Measurements from ENCODE around the gene DIP2A. TPM values are rescaled to one million over a fixed set of nuclear protein-coding genes. Genes with fewer than 3 reads are reported as not detected.

The DIP2A gene
- total RNA-seq, 1 donor from 2014 or later, result 20.9 TPM

GRCh38 chr21:46478910-46479309, 20.2 kb downstream of the DIP2A start:
- TF ChIP-seq CTCF (conservative IDR thresholded peaks at IDR 0.05; ENCODE audit: low read depth, low read length), result no peak
- H3K4me3 ChIP-seq (ENCODE audit: low read depth, low read length), result no peak overlapping the region
- no peak for DNase-seq (ENCODE audit: low read depth)

- DNase-seq (ENCODE audit: low read depth), result no peak
- H3K4me3 ChIP-seq (ENCODE audit: low read depth, low read length), result no peak overlapping the region
- TF ChIP-seq CTCF (conservative IDR thresholded peaks at IDR 0.05; ENCODE audit: low read depth, low read length), result no peak
These were observed 21.8 kb downstream of the DIP2A start for GRCh38 chr21:46480466-46480865.

GRCh38 chr21:46482225-46482845, 23.6 kb downstream of the DIP2A start:
- DNase-seq (ENCODE audit: low read depth), result no peak
- no peak overlapping the region for H3K4me3 ChIP-seq (ENCODE audit: low read depth, low read length)
- TF ChIP-seq CTCF (conservative IDR thresholded peaks at IDR 0.05; ENCODE audit: low read depth, low read length), result no peak

GRCh38 chr21:46482846-46483231, 24.1 kb downstream of the DIP2A start:
- H3K4me3 ChIP-seq (ENCODE audit: low read depth, low read length), result no peak overlapping the region
- no peak for TF ChIP-seq CTCF (conservative IDR thresholded peaks at IDR 0.05; ENCODE audit: low read depth, low read length)
- no peak for DNase-seq (ENCODE audit: low read depth)

- no peak for DNase-seq (ENCODE audit: low read depth)
- H3K4me3 ChIP-seq (ENCODE audit: low read depth, low read length), result no peak overlapping the region
- no peak for TF ChIP-seq CTCF (conservative IDR thresholded peaks at IDR 0.05; ENCODE audit: low read depth, low read length)
These were observed 24.9 kb downstream of the DIP2A start for GRCh38 chr21:46483300-46484295.

GRCh38 chr21:46486481-46487126, 27.9 kb downstream of the DIP2A start:
- DNase-seq (ENCODE audit: low read depth), result no peak
- TF ChIP-seq CTCF (conservative IDR thresholded peaks at IDR 0.05; ENCODE audit: low read depth, low read length), result no peak
- H3K4me3 ChIP-seq (ENCODE audit: low read depth, low read length), result no peak overlapping the region
